ENCODE results near the gene XCR1. TPM values are rescaled to one million over a fixed set of nuclear protein-coding genes. Genes with fewer than 3 reads are reported as not detected.

Gene XCR1
- total and polyA plus RNA-seq, 2 donors (not counting 1 experiment from before 2014, with no cell fraction given), result 0.01 TPM; not detected in 1

DNA sequence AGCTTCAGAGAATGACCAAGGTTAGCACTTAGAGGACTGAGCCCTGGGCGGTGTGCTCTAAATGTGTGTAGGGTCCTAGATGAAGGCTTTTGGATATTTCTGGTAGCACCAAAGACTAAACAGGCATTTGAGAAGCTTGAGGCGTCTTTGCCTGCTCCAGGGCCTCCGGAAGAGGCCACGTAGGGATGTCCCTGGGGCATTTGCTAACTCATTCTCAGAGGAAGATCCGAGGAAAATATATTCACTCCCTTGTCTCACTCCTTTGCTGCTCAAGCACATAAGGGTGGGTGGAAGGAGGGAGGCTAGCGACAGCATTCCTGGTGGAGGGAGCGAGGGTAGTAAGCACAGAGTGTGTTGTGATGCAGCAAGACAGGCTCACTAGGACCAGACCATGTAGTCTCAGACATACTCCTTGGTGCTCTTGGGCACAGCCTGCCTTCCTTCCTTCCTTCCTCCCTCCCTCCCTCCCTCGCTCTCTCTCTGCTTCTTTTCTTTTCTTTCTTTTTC is 38.5 kb upstream of the XCR1 start:
- H3K36me3 ChIP-seq (replicated peaks in 1 of 2; ENCODE audit: control extremely low read depth in 1 of 2, control insufficient read depth in 1 of 2, extremely low read depth in 1 of 2, insufficient read depth in 2 of 2, low read length in 1 of 2), result no peaks in the 10 kb centered on the region
- no peaks in the 10 kb centered on the region for H3K79me2 ChIP-seq (ENCODE audit: control insufficient read depth, insufficient read depth, low read length)
- no peak overlapping the region for H3K4me3 ChIP-seq (ENCODE audit: control extremely low read depth in 1 of 5, extremely low read depth in 1 of 5, insufficient read depth in 1 of 5, low read depth in 2 of 5, low read length in 4 of 5)
- no peak overlapping the region for H3K27ac Mint-ChIP-seq
- H3K27me3 ChIP-seq (replicated peaks in 1 of 4; ENCODE audit: control extremely low read depth in 1 of 4, control insufficient read depth in 3 of 4, insufficient read depth in 4 of 4, low read length in 3 of 4), result no peaks in the 10 kb centered on the region
- no peak overlapping the region for H2AFZ ChIP-seq (ENCODE audit: insufficient read depth, low read depth, low read length, poor library complexity, severe bottlenecking)
- no peaks in the 10 kb centered on the region for H3K9me3 Mint-ChIP-seq (ENCODE audit: insufficient read depth)
- peaks cover 2% of the 10 kb centered on the region for H3K4me1 Mint-ChIP-seq
- H3K4me3 Mint-ChIP-seq, result no peak overlapping the region
- WGBS (ENCODE audit: insufficient coverage), result 100% methylated on average over 4 of the region's 8 CpGs
- TF ChIP-seq, protein P1, sequence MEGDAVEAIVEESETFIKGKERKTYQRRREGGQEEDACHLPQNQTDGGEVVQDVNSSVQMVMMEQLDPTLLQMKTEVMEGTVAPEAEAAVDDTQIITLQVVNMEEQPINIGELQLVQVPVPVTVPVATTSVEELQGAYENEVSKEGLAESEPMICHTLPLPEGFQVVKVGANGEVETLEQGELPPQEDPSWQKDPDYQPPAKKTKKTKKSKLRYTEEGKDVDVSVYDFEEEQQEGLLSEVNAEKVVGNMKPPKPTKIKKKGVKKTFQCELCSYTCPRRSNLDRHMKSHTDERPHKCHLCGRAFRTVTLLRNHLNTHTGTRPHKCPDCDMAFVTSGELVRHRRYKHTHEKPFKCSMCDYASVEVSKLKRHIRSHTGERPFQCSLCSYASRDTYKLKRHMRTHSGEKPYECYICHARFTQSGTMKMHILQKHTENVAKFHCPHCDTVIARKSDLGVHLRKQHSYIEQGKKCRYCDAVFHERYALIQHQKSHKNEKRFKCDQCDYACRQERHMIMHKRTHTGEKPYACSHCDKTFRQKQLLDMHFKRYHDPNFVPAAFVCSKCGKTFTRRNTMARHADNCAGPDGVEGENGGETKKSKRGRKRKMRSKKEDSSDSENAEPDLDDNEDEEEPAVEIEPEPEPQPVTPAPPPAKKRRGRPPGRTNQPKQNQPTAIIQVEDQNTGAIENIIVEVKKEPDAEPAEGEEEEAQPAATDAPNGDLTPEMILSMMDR (IDR thresholded peaks at IDR 0.05), result no peak
- no peak for TF ChIP-seq EZH2 (IDR thresholded peaks at IDR 0.05; ENCODE audit: borderline replicate concordance, insufficient read depth, low read depth, low read length, poor library complexity, severe bottlenecking)
- H3K4me2 ChIP-seq (replicated peaks; ENCODE audit: low read depth, low read length, poor library complexity, severe bottlenecking), result no peak overlapping the region
- ChIA-PET CTCF (interaction anchor here (6.8 kb wide), 1 partner anchor 12 kb away, joined by 58 read pairs; no protein-coding TSS in a partner anchor), POLR2A (no interaction called here)
- H4K20me1 ChIP-seq (ENCODE audit: control insufficient read depth, insufficient read depth, low read length, poor library complexity, severe bottlenecking), result no peaks in the 10 kb centered on the region
- intact Hi-C loops (cut with micrococcal nuclease), result no loop called here
- H3K4me1 ChIP-seq (ENCODE audit: control insufficient read depth in 2 of 2, insufficient read depth in 2 of 2, low read length in 2 of 2), result peaks cover 6 to 7% of the 10 kb centered on the region in 2 donors
- DNase-seq, result no peak
- H3K9me3 ChIP-seq (ENCODE audit: control extremely low read depth in 1 of 3, control insufficient read depth in 2 of 3, insufficient read depth in 1 of 3, low read length in 2 of 3), result peaks cover 0 to 3% (median 0%) of the 10 kb centered on the region in 3 donors
- H3K9ac ChIP-seq (ENCODE audit: low read length), result no peak overlapping the region
- no peak for ATAC-seq (ENCODE audit: low read depth)
- peaks cover 2% of the 10 kb centered on the region for H3K27me3 Mint-ChIP-seq
- H3K27ac ChIP-seq (ENCODE audit: low read length in 2 of 2), result no peak overlapping the region

DNA sequence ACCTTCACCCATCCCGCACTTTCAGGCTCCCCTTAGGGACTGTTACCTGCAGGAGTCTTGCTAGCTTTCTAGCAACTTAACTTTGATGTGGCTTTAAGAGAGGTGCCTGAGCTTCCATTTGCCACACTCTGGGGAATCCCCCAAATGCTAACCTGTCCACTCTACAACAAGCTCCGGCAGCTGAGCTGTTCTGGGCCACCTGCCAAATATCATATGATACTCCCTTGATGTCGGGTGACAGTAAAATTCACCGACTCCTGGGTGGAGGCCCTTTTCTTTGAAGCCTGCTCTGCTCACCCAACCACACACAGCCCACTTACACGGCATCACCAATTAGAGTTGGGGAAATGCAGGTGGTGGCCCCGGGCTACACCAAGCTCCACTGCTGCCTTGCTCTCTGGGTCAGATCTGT is 38.0 kb upstream of the XCR1 start:
- intact Hi-C loops (cut with micrococcal nuclease), result no loop called here
- no peaks in the 10 kb centered on the region for H3K4me1 Mint-ChIP-seq
- Histone ChIP-seq H3K4me3 (ENCODE audit: control extremely low read depth in 1 of 5, extremely low read depth in 1 of 5, insufficient read depth in 1 of 5, low read depth in 2 of 5, low read length in 4 of 5) (no peak overlapping the region), H3K9ac (ENCODE audit: low read length) (no peak overlapping the region), H3K9me3 (ENCODE audit: control extremely low read depth in 1 of 3, control insufficient read depth in 2 of 3, insufficient read depth in 1 of 3, low read length in 2 of 3) (peaks cover 0 to 3% (median 0%) of the 10 kb centered on the region in 3 donors), H3K4me2 (replicated peaks; ENCODE audit: low read depth, low read length, poor library complexity, severe bottlenecking) (peak overlapping the region; percentile 19), H4K20me1 (ENCODE audit: control insufficient read depth, insufficient read depth, low read length, poor library complexity, severe bottlenecking) (no peaks in the 10 kb centered on the region), H2AFZ (ENCODE audit: insufficient read depth, low read depth, low read length, poor library complexity, severe bottlenecking) (no peak overlapping the region), H3K27me3 (replicated peaks in 1 of 4; ENCODE audit: control extremely low read depth in 1 of 4, control insufficient read depth in 3 of 4, insufficient read depth in 4 of 4, low read length in 3 of 4) (no peaks in the 10 kb centered on the region), H3K79me2 (ENCODE audit: control insufficient read depth, insufficient read depth, low read length) (no peaks in the 10 kb centered on the region), H3K27ac (ENCODE audit: low read length in 2 of 2) (no peak overlapping the region), H3K4me1 (ENCODE audit: control insufficient read depth in 2 of 2, insufficient read depth in 2 of 2, low read length in 2 of 2) (peaks cover 6 to 7% of the 10 kb centered on the region in 2 donors), H3K36me3 (replicated peaks in 1 of 2; ENCODE audit: control extremely low read depth in 1 of 2, control insufficient read depth in 1 of 2, extremely low read depth in 1 of 2, insufficient read depth in 2 of 2, low read length in 1 of 2) (no peaks in the 10 kb centered on the region)
- TF ChIP-seq, protein P1 (IDR thresholded peaks at IDR 0.05), result no peak
- no peak for TF ChIP-seq EZH2 (IDR thresholded peaks at IDR 0.05; ENCODE audit: borderline replicate concordance, insufficient read depth, low read depth, low read length, poor library complexity, severe bottlenecking)
- peak; percentile 45 for DNase-seq
- ChIA-PET CTCF (interaction anchor here (0.9 to 6.8 kb wide), 2 partner anchors 12 to 211 kb away, joined by 3 to 58 read pairs; no protein-coding TSS in a partner anchor), POLR2A (no interaction called here)
- H3K27me3 Mint-ChIP-seq, result peaks cover 2% of the 10 kb centered on the region
- no peaks in the 10 kb centered on the region for H3K9me3 Mint-ChIP-seq (ENCODE audit: insufficient read depth)
- ATAC-seq (ENCODE audit: low read depth), result peak; percentile 24
- H3K4me3 Mint-ChIP-seq, result no peak overlapping the region
- 0% methylated on average over 1 of the region's 6 CpGs for WGBS (ENCODE audit: insufficient coverage)
- H3K27ac Mint-ChIP-seq, result no peak overlapping the region

Measured in B cell (primary cell).